ENCODE data around the gene FOXE1.

Gene FOXE1

DNA sequence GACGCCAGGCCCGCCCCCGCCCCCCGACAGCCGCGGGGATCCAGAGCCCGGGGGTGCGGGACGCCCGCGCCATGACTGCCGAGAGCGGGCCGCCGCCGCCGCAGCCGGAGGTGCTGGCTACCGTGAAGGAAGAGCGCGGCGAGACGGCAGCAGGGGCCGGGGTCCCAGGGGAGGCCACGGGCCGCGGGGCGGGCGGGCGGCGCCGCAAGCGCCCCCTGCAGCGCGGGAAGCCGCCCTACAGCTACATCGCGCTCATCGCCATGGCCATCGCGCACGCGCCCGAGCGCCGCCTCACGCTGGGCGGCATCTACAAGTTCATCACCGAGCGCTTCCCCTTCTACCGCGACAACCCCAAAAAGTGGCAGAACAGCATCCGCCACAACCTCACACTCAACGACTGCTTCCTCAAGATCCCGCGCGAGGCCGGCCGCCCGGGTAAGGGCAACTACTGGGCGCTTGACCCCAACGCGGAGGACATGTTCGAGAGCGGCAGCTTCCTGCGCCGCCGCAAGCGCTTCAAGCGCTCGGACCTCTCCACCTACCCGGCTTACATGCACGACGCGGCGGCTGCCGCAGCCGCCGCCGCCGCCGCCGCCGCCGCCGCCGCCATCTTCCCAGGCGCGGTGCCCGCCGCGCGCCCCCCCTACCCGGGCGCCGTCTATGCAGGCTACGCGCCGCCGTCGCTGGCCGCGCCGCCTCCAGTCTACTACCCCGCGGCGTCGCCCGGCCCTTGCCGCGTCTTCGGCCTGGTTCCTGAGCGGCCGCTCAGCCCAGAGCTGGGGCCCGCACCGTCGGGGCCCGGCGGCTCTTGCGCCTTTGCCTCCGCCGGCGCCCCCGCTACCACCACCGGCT, 1.0 kb downstream of the FOXE1 start:
- TF ChIP-seq, protein P1, sequence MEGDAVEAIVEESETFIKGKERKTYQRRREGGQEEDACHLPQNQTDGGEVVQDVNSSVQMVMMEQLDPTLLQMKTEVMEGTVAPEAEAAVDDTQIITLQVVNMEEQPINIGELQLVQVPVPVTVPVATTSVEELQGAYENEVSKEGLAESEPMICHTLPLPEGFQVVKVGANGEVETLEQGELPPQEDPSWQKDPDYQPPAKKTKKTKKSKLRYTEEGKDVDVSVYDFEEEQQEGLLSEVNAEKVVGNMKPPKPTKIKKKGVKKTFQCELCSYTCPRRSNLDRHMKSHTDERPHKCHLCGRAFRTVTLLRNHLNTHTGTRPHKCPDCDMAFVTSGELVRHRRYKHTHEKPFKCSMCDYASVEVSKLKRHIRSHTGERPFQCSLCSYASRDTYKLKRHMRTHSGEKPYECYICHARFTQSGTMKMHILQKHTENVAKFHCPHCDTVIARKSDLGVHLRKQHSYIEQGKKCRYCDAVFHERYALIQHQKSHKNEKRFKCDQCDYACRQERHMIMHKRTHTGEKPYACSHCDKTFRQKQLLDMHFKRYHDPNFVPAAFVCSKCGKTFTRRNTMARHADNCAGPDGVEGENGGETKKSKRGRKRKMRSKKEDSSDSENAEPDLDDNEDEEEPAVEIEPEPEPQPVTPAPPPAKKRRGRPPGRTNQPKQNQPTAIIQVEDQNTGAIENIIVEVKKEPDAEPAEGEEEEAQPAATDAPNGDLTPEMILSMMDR (IDR thresholded peaks at IDR 0.05; ENCODE audit: low read depth, low read length) = no peak
- no peak for DNase-seq (ENCODE audit: extremely low read depth, low read depth)

DNA sequence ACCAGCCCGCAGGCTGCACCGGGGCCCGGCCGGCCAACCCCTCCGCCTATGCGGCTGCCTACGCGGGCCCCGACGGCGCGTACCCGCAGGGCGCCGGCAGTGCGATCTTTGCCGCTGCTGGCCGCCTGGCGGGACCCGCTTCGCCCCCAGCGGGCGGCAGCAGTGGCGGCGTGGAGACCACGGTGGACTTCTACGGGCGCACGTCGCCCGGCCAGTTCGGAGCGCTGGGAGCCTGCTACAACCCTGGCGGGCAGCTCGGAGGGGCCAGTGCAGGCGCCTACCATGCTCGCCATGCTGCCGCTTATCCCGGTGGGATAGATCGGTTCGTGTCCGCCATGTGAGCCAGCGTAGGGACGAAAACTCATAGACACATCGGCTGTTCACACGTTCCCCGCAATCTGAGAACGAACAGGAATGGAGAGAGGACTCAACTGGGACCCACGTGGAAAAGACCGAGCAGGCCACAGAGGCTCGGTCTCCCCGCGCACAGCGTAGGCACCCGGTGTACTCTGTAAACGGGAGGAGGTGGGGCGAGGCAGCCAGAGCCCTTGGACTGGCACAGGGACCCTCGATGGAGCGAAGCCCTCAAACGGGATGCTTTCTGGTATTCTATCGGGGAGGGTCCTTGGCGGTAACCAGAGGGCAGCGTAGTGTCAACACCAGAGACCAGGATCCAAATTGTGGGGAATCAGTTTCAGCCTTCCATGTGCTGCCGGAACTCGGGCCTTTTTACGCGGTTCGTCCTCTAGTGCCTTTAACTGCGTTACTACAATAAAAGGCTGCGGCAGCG, 1.9 kb downstream of the FOXE1 start:
- no peak for DNase-seq (ENCODE audit: extremely low read depth, low read depth)
- TF ChIP-seq, protein P1 (IDR thresholded peaks at IDR 0.05; ENCODE audit: low read depth, low read length) = no peak

DNA sequence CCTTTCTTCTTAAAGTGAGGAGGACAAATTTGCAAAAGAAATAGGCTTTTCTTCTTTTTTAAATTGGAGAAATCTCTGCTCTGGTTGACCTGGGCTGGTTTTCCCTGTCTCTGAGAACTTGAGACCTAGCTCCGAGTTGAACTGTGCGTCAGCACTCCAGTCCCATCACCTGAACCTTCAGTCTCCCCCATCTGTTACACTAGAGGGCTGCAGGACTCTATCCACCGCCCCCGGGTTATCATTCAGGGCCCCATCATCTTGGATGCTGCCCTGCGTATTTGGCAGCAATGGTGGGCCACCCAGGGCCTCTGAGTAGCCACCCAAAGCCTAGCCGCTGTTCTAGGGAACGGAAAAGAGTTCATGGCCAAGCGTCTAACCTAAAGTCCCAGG, 2.5 kb downstream of the FOXE1 start:
- TF ChIP-seq, protein P1 (IDR thresholded peaks at IDR 0.05; ENCODE audit: low read depth, low read length) = no peak
- DNase-seq (ENCODE audit: extremely low read depth, low read depth) = no peak

DNA sequence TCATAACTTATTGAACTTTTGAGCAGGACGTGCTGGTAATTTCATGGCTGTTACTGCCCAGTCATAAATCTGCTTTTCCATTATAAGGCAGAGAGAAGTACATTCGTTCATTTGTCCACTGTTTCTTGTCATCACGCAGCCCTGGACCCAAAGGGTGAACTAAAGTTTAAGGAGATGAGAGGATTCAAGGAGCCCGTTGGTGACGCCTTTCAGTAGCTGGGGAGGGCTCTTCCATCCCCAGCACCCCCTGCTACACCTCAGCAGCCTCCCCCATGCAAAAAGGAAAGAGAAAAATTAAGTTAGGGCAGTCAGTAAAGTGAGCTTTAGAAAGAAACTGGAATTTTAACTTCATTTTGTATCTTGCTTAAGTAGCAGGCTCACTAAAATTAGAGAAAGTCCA, 2.9 kb downstream of the FOXE1 start:
- TF ChIP-seq, protein P1 (IDR thresholded peaks at IDR 0.05; ENCODE audit: low read depth, low read length) = no peak

DNA sequence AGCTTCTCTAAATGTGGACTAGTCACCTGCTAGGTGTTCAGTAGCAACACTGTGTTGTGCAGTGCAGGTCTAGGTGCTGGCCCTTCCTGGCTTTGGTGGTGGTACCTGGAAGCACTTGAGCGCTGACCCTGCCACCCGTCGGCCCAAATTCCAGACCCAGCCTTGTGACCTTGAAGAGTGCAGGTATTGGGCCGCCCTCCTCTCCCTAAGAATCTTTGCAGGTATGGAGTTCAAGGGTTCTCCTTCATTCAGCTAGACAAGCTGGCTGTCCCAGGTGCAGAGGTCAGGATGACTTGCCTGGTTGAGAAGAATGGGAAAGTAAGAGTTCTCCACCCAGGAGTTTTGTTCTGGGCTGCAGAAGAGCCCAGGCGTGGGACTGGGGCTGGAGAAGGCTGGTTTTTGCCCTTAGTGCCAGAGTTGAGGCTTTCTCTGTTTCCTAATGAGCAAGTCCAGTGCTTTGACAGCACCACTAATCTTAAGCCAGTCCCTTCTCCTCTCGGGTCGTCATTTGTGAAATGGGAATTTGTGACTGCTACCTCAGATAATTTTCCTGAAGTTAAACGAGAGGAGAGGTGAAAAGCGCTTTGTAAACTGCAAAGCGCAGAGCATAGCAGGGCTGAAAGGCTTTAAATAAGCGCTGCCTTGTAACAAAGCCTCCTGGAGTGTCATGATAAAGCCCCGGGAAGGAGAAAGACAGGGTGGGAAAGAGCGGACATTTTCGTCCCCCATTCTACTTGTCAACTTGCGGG, 4.0 kb downstream of the FOXE1 start:
- TF ChIP-seq, protein P1 (IDR thresholded peaks at IDR 0.05; ENCODE audit: low read depth, low read length) = no peak
- DNase-seq (ENCODE audit: extremely low read depth, low read depth) = no peak

More for the DNA sequence above, 2.9 kb downstream of the FOXE1 start:
- no peak for DNase-seq (ENCODE audit: extremely low read depth, low read depth)

DNA sequence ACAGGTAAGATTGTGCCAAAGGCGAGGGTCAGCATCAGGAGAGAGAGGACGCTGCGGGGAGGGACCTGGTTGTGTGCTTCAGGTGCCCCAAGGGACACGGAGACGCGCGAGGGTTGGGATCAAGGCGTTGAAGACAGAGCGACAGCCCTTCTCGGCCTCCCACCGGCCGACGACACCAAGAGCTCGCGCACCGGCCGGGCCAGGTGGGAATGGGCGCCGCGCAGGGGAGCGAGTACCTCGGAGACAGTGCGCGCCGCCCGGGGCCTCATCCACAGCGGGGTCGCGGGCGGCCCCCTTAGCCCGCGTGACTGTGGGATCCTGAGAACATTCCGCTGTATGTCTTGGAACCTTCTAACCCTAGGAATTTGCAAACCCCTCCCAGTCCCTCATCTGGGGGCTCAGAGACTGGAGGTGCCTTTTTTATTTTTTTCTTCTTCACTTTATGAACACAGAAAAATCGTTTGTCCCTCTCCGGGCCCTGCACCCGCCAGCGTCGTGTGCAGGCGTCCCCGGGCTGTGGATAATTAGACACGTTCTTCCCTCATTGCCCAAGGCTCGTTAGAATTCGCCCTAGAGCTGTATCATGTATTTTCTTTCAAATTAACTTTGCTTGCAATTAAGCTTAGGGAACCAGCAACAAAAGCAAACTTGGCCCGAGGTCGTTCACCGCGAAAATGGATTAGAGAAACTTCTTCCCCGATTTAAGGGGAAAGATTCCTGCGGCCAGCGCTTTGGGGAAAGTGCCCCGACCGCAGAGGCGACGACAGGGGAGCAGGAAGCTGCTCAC, 4.8 kb downstream of the FOXE1 start:
- no peak for DNase-seq (ENCODE audit: extremely low read depth, low read depth)
- TF ChIP-seq, protein P1 (IDR thresholded peaks at IDR 0.05; ENCODE audit: low read depth, low read length) = no peak
